Testis (tissue), 3 donors: ENCODE data around the gene TXLNA. TPM values are rescaled to one million over a fixed set of nuclear protein-coding genes. Genes with fewer than 3 reads are reported as not detected.

Source experiments
- DNase-seq: peaks from one replicate; pipeline ENCODE4 v3.0.0-alpha.2; 2019
- H3K27ac ChIP-seq, 2 donors: fragments of 200-600 bp; sonication (generic); one replicate each; pipeline ENCODE4 v1.5.1; 2019
- H3K27me3 ChIP-seq: fragments of 200-600 bp; sonication (generic); one replicate; pipeline ENCODE4 v1.5.1; 2019
- H3K36me3 ChIP-seq: fragments of 200-600 bp; sonication (generic); one replicate; pipeline ENCODE4 v1.5.1; 2017; ENCODE audit warnings: low read depth; ENCODE audit errors: missing control alignments
- H3K4me1 ChIP-seq: fragments of 200-600 bp; sonication (generic); one replicate; pipeline ENCODE4 v1.5.1; 2019
- H3K4me3 ChIP-seq, 2 donors: fragments of 200-600 bp; sonication (generic); one replicate each; pipeline ENCODE4 v1.5.1; 2017 to 2019
- H3K9me3 ChIP-seq: fragments of 200-600 bp; sonication (generic); one replicate; pipeline ENCODE4 v1.5.1; 2017
- CTCF ChIP-seq, 3 experiments: fragments of 450-650 bp in 2 of 3; fragments of 200-600 bp in 1 of 3; sonication (generic) in 1 of 3; IDR thresholded peaks; one replicate each; pipeline ENCODE4 v1.5.1; 2016 to 2019; ENCODE audit warnings: antibody characterized with exemption in 3 of 3, mild to moderate bottlenecking in 2 of 3, moderate library complexity in 1 of 3
- POLR2A ChIP-seq: fragments of 450-650 bp; IDR thresholded peaks from one replicate; pipeline ENCODE4 v1.6.1; 2017; ENCODE audit warnings: antibody characterized with exemption, mild to moderate bottlenecking, moderate library complexity
- WGBS, 2 donors: methylation state at CpG; one replicate each; pipeline ENCODE4 v1.1.5; 2018; 5-methylcytosine and 5-hydroxymethylcytosine counted together
- intact Hi-C: fragments of 100-400 bp; cut with DNase I; formaldehyde crosslinking; loops from one replicate; pipeline ENCODE4 v1.15.1; 2023; ENCODE audit warnings: low total_unique reads
- polyA plus RNA-seq: library from polyadenylated mRNA; stranded (reverse); fragments of 350-450 nt; fragmentation: Illumina TruSeq; extraction: RNeasy Lipid Tissue Mini Kit (QIAGEN cat#74804); gene quantifications from one replicate; pipeline ENCODE4 v1.2.3, GENCODE V29; 2014; ENCODE audit warnings: low read depth, low replicate concordance; ENCODE audit not compliant: insufficient read depth
- total RNA-seq, 2 donors: library from RNA; depleted of rRNA; stranded (reverse); fragments of >200 nt; gene quantifications; one replicate each; pipeline ENCODE4 v1.2.3, GENCODE V29; 2016

TXLNA gene
- total and polyA plus RNA-seq, 3 donors from 2014 or later: 52.6 to 69.2 (median 67.6) TPM

- Histone ChIP-seq H3K27me3 (no peaks in the 10 kb centered on the region), H3K36me3 (no peaks in the 10 kb centered on the region), H3K27ac (peak overlapping the region in 1 of 2 donors; percentile 88), H3K4me3 (peak overlapping the region; percentile 92 to 99), H3K9me3 (no peaks in the 10 kb centered on the region), H3K4me1 (peaks cover 30% of the 10 kb centered on the region)
- DNase-seq: no peak
- intact Hi-C loops: no loop called here
- WGBS, 2 donors: 67 to 88% methylated on average over 4 of the region's 4 CpGs
- TF ChIP-seq POLR2A (no peak), CTCF (IDR thresholded peaks at IDR 0.05) (no peak)
Observed at GRCh38 chr1:32220746-32221580, 41.5 kb downstream of the TXLNA start.

- Histone ChIP-seq H3K4me1 (peaks cover 29% of the 10 kb centered on the region), H3K9me3 (no peaks in the 10 kb centered on the region), H3K27ac (peak overlapping the region; percentile 88 to 89), H3K4me3 (peak overlapping the region; percentile 92 to 99), H3K27me3 (no peaks in the 10 kb centered on the region), H3K36me3 (no peaks in the 10 kb centered on the region)
- no peak for TF ChIP-seq CTCF (IDR thresholded peaks at IDR 0.05)
- TF ChIP-seq POLR2A: no peak
- DNase-seq: no peak
- 3 to 9% methylated on average over 7 to 13 of the region's 13 CpGs for WGBS, 2 donors
- intact Hi-C loops: no loop called here
Observed at GRCh38 chr1:32221581-32221979, 42.1 kb downstream of the TXLNA start.

GRCh38 chr1:32221980-32222755, 42.7 kb downstream of the TXLNA start, which contains the start of the genes EIF3I and TMEM234:
EIF3I (plus strand) TSS chr1:32222407; CDS start chr1:32222442, 35 bp downstream.
TMEM234 (minus strand) TSS chr1:32222353; CDS start chr1:32222322, 31 bp downstream.
- WGBS, 2 donors: 0% methylated on average over 40 to 46 of the region's 46 CpGs

GRCh38 chr1:32223683-32224082, 44.2 kb downstream of the TXLNA start:
- WGBS, 2 donors: 51 to 68% methylated on average over 3 of the region's 3 CpGs
- TF ChIP-seq POLR2A (no peak), CTCF (IDR thresholded peaks at IDR 0.05) (no peak)
- DNase-seq: no peak
- intact Hi-C loops: no loop called here
- Histone ChIP-seq H3K27me3 (no peaks in the 10 kb centered on the region), H3K27ac (no peak overlapping the region), H3K9me3 (no peaks in the 10 kb centered on the region), H3K36me3 (no peaks in the 10 kb centered on the region), H3K4me3 (no peak overlapping the region), H3K4me1 (peaks cover 29% of the 10 kb centered on the region)

More at GRCh38 chr1:32221980-32222755, 42.7 kb downstream of the TXLNA start, which contains the start of the genes EIF3I and TMEM234:
- H3K27ac ChIP-seq: peak within 1 kb of the TSS; percentile 88 to 89
- no peaks in the 10 kb centered on the region for H3K27me3 ChIP-seq
- intact Hi-C loops: no loop called here
- TF ChIP-seq POLR2A (peak; percentile 26), CTCF (IDR thresholded peaks at IDR 0.05) (no peak)
- peak; percentile 98 for DNase-seq
- no peaks in the 10 kb centered on the region for H3K9me3 ChIP-seq
- H3K36me3 ChIP-seq: no peaks in the 10 kb centered on the region
- H3K4me3 ChIP-seq: peak within 1 kb of the TSS; percentile 92 to 99
- peaks cover 29% of the 10 kb centered on the region for H3K4me1 ChIP-seq
